AG04449 (cell line): ENCODE data around the gene TPRG1L.

Experiments used
- CTCF ChIA-PET: fragments of 350-600 bp; formaldehyde crosslinking; extraction: SDS; loops from one replicate; lab custom pipeline; 2021; ENCODE audit warnings: antibody characterized with exemption; lab: Yijun Ruan, JAX
- POLR2A ChIA-PET: fragments of 400-600, 350-600 bp; formaldehyde crosslinking; extraction: SDS; loops from one replicate; lab custom pipeline; 2020; ENCODE audit warnings: antibody characterized with exemption, inconsistent platforms; lab: Yijun Ruan, JAX
- DNase-seq: peaks from one replicate; pipeline ENCODE4 v3.0.0-alpha.2; 2010; ENCODE audit warnings: low read depth, low spot score
- H3K4me3 ChIP-seq: 2 replicates; pipeline ENCODE4 v1.5.1; 2011; ENCODE audit warnings: low read depth, mild to moderate bottlenecking, control low read depth, low read length
- TF ChIP-seq, protein P1 (sequence below): IDR thresholded peaks from one replicate; pipeline ENCODE4 v1.5.1; 2011; ENCODE audit warnings: mild to moderate bottlenecking, moderate library complexity, low read length, control low read depth, inconsistent platforms; ENCODE audit not compliant: insufficient read depth; ENCODE audit errors: missing control alignments

TPRG1L gene

DNA sequence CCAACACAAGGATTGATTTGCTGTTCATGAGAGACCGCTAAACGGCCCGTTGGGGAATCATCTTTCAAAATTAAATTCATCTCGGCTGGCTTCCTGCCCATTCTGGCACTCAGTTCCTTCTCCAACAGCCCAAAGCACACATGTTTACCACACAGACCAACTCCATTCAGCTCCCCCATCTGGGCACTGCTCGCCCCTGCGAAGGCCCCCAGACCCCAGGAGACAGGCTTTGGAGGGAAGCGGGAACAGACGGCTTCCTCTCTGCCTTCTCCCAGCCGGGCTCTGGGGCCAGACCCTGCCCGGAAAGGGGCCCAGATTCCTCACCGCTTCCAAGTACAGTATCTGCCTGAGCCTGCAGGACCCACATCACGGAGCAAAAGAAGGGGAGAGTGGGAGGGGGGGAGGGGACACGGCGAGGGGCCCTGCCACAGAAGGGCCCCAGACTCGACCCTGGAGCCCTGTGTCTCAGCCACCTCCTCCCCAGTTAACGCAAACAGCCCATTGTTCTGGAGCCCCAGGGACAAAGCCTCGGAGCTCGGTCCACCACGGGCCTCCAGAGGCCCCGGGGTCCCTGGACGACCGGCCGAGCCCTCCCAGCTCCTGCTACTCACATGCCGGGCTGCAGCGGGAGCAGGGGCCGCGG is 14.2 kb upstream of the TPRG1L start:
- CTCF ChIA-PET: interaction anchor here (1.0 kb wide), 1 partner anchor 47 kb away, joined by 3 read pairs; no protein-coding TSS in a partner anchor
- TF ChIP-seq, protein P1, sequence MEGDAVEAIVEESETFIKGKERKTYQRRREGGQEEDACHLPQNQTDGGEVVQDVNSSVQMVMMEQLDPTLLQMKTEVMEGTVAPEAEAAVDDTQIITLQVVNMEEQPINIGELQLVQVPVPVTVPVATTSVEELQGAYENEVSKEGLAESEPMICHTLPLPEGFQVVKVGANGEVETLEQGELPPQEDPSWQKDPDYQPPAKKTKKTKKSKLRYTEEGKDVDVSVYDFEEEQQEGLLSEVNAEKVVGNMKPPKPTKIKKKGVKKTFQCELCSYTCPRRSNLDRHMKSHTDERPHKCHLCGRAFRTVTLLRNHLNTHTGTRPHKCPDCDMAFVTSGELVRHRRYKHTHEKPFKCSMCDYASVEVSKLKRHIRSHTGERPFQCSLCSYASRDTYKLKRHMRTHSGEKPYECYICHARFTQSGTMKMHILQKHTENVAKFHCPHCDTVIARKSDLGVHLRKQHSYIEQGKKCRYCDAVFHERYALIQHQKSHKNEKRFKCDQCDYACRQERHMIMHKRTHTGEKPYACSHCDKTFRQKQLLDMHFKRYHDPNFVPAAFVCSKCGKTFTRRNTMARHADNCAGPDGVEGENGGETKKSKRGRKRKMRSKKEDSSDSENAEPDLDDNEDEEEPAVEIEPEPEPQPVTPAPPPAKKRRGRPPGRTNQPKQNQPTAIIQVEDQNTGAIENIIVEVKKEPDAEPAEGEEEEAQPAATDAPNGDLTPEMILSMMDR: no peak
- H3K4me3 ChIP-seq: no peak overlapping the region
- POLR2A ChIA-PET: no interaction called here
- DNase-seq: no peak

DNA sequence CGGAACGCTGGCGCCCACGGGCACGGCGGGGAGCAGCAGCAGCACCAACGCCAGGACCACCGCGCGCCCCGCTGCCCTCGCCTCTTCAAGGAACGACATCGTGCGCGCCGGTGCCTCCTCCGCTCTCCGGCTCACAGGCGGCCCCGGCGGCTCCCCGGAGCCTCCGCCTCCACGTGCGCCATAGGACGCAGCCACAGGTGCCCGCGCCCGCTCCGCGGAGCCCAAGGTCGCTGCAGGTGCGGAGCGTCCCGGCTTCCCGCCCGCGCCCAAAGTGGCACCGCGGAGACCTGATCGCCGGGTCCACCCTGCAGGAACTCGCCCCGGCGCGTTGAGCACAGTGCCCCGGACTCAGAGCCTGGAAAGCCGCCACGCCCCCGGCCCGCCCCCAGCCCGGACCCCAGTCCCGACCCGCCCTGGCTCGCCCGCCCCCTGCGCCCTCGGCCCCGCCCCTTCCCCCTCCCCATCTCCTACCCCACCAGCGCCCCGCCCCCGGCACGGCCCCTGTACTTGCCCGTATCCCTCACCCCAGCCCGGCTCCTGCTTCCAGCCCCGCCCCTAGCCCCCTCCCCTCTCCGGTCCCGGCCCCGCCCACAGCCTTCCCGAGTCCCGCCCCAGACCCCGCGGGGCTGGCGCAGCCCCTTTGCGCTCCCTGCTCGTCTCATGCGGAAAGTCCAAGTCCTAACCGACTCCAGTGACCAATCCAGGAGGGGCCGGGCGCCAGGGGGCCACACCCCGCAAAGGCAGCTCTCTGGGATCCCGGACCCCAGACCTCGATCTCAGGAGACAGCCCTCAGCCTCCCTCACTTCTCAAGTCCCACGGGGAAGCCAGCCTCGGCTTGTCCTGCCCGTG is 13.4 kb upstream of the TPRG1L start, which contains the start of gene MEGF6:
Gene MEGF6, minus strand, starts transcription at position 339 of the 850 bp plus-strand sequence. Its CDS starts 240 bp downstream, at position 99.
- peak within 1 kb of the TSS; percentile 8; the same call in 1 of the 2 replicates for H3K4me3 ChIP-seq
- TF ChIP-seq, protein P1: no peak
- ChIA-PET CTCF (interaction anchor here (1.0 kb wide), 1 partner anchor 48 kb away, joined by 3 read pairs; no protein-coding TSS in a partner anchor), POLR2A (no interaction called here)
- no peak for DNase-seq

DNA sequence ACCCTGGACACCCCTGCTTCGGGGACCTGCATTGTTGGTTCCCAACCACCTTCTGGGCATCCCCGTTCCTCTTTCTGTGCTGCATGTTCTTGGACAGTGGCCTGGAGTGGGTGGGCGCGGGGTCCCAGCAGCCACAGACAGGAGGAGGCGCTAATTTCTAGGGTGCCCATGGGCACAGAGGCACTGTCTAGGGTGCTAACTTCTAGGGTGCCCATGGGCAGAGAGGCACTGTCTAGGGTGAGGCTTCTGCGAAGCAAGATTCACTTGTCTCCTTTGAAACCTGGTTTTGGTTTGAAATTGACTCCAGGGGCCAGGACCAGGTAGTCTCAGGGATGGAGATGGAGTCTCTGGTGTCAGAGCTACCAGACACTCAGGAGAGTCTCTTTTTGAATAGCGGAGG is 12.7 kb upstream of the TPRG1L start:
- ChIA-PET CTCF (no interaction called here), POLR2A (no interaction called here)
- TF ChIP-seq, protein P1: no peak
- H3K4me3 ChIP-seq: no peak overlapping the region
- DNase-seq: no peak

DNA sequence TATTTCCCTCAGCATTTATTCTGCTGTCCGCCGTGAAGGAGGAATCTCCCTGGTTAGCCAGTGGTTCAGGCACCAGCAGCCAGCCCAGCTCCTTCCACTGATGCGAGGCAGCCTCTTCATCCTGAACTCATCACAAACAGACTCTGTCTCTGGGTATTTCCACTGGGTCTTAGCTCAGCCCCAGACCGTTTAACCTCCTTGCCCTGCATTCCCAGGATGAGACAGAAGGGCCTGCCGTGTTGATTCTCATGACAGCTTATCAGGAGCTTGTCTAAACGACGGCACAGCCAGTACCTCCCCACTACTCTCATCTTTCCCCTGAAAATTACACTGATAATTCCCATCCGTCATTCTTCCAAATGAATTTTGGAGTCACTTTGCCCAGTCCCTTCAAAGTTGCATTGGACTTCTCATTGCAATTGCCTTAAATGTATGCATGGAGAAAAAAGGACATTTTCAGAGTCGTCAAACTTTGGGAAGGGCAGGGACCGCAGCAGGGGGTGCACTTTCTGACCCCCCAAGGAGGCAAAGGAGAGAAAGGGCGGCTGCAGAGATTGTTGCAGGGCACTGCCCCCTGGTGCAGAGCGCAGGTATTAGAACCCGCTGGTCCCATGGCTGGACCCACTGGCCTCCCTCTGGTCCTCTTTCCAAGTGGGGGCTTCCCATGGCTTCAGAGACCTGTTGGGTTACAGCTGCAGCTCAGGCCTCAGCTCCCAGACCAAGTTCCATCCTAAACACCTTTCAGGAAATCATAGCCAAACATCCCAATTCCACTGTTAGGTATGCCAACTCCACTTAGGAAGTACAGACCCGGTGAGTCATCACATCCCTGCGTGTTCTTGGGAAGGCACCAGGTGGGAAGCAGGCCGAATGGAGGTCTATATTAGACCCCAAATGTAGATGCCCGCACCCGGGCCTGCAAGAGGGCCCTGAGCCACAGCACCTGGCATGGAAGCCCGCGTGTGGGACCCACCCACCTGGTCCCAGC is 9.8 kb upstream of the TPRG1L start:
- ChIA-PET POLR2A (no interaction called here), CTCF (interaction anchor here (0.7 to 2.1 kb wide), 16 partner anchors 9 to 151 kb away, joined by 3 to 7 read pairs (median 4); no protein-coding TSS in a partner anchor)
- H3K4me3 ChIP-seq: no peak overlapping the region
- DNase-seq: no peak
- TF ChIP-seq, protein P1: peak; percentile 66

DNA sequence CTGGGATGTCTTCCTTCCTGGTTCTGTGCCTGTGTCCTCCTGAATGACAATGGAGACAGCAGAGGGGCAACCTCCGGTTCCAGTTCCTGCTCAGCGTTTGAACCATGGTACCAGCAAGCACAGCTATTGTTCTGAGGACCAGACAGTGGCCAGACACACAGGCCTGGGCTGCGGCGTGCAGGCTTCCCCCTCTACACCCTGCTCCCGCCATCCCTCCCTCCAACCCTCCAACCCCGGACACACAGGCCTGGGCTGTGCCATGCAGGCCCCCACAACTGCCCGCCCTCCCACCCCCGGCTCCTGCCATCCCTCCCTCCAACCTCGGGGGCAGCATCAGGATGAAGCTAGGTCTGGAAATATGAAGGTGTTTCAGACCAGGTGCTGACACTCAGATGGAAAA is 8.0 kb upstream of the TPRG1L start:
- no peak overlapping the region for H3K4me3 ChIP-seq
- DNase-seq: no peak
- ChIA-PET POLR2A (no interaction called here), CTCF (interaction anchor here (1.1 to 1.4 kb wide), 7 partner anchors 9 to 164 kb away, joined by 3 to 7 read pairs (median 4); no protein-coding TSS in a partner anchor)
- TF ChIP-seq, protein P1: no peak
